OCI-LY3 (cell line): Measurements from ENCODE around the gene HOTAIR.

Source experiments
- H2AFZ ChIP-seq: fragments of 200-600, 300-600 bp; shearing (Covaris generic); 2 replicates; pipeline ENCODE4 v1.6.0; 2014; ENCODE audit warnings: antibody characterized with exemption, low read depth, low read length
- H3K27ac ChIP-seq: fragments of 200-600, 300-600 bp; sonication (generic); 2 replicates; pipeline ENCODE4 v1.5.1; 2014; ENCODE audit warnings: mild to moderate bottlenecking, low read length, moderate library complexity, mixed read lengths
- H3K27me3 ChIP-seq: fragments of 200-600, 300-600 bp; sonication (generic); 2 replicates; pipeline ENCODE4 v1.6.1; 2014; ENCODE audit warnings: low read depth, low read length, mixed read lengths
- H3K36me3 ChIP-seq: fragments of 200-600, 300-600 bp; sonication (generic); replicated peaks from 2 replicates; pipeline ENCODE3; 2014; ENCODE audit warnings: low read depth, low read length, mixed read lengths
- H3K4me1 ChIP-seq: fragments of 300-600, 200-600 bp; sonication (generic); 2 replicates; pipeline ENCODE4 v1.6.1; 2014; ENCODE audit warnings: low read length, mixed read lengths
- H3K4me2 ChIP-seq: fragments of 200-600, 300-600 bp; sonication (generic); 2 replicates; pipeline ENCODE4 v1.6.1; 2014; ENCODE audit warnings: low read length, mixed read lengths
- H3K4me3 ChIP-seq: fragments of 300-600, 200-600 bp; sonication (generic); 2 replicates; pipeline ENCODE4 v1.5.1; 2014; ENCODE audit warnings: antibody characterized with exemption, mild to moderate bottlenecking, low read length, moderate library complexity
- H3K79me2 ChIP-seq: fragments of 300-600, 200-600 bp; shearing (Covaris generic); 2 replicates; pipeline ENCODE4 v1.6.1; 2014; ENCODE audit warnings: mild to moderate bottlenecking, low read length, mixed read lengths
- H3K9ac ChIP-seq: fragments of 300-600, 200-600 bp; shearing (Covaris generic); 2 replicates; pipeline ENCODE4 v1.6.0; 2014; ENCODE audit warnings: mild to moderate bottlenecking, low read length, moderate library complexity
- H3K9me3 ChIP-seq: fragments of 200-600, 300-600 bp; shearing (Covaris generic); 2 replicates; pipeline ENCODE4 v1.6.1; 2014; ENCODE audit warnings: low read length, mixed read lengths; ENCODE audit not compliant: insufficient read depth
- H4K20me1 ChIP-seq: fragments of 200-600, 300-600 bp; sonication (generic); 2 replicates; pipeline ENCODE4 v1.6.1; 2016; ENCODE audit warnings: low read length, mixed read lengths; ENCODE audit not compliant: insufficient read depth
- CTCF ChIP-seq: fragments of 200-600, 300-600 bp; sonication (generic); IDR thresholded peaks from 2 replicates; pipeline ENCODE4 v1.5.1; 2014; ENCODE audit warnings: antibody characterized with exemption, low read length, low read depth
- EZH2phosphoT487 ChIP-seq: fragments of 200-600 bp; shearing (Covaris generic); IDR thresholded peaks from 2 replicates; pipeline ENCODE4 v1.6.1; 2018; ENCODE audit warnings: antibody characterized with exemption, mixed run types, low read depth

Gene HOTAIR

GRCh38 chr12:53980802-53981496 lies 6.2 kb upstream of the HOTAIR start:
- H3K27me3 ChIP-seq = 0 out of 2 replicates have a peak, but pooled peaks cover 5% of the 10 kb centered on the region
- H3K79me2 ChIP-seq = no peaks in the 10 kb centered on the region
- peak overlapping the region; percentile 78 for H3K4me2 ChIP-seq
- no peak for TF ChIP-seq EZH2phosphoT487
- no peak for TF ChIP-seq CTCF
- H3K9ac ChIP-seq = peak overlapping the region; percentile 23; the same call in 1 of the 2 replicates
- H4K20me1 ChIP-seq = no peaks in the 10 kb centered on the region
- peak overlapping the region; percentile 38; the same call in 1 of the 2 replicates for H3K27ac ChIP-seq
- peak overlapping the region; percentile 32; the same call in 1 of the 2 replicates for H2AFZ ChIP-seq
- H3K9me3 ChIP-seq = no peaks in the 10 kb centered on the region
- peak overlapping the region; percentile 56 for H3K4me3 ChIP-seq
- H3K4me1 ChIP-seq = peaks cover 44% of the 10 kb centered on the region
- no peaks in the 10 kb centered on the region for H3K36me3 ChIP-seq

GRCh38 chr12:53980104-53980801 lies 5.5 kb upstream of the HOTAIR start:
- peak overlapping the region; percentile 56 for H3K4me3 ChIP-seq
- 0 out of 2 replicates have a peak overlapping the region, but pooled peaks have one; percentile 38 for H3K27ac ChIP-seq
- 0 out of 2 replicates have a peak, but pooled peaks cover 5% of the 10 kb centered on the region for H3K27me3 ChIP-seq
- H3K9me3 ChIP-seq = no peaks in the 10 kb centered on the region
- TF ChIP-seq CTCF (no peak), EZH2phosphoT487 (no peak)
- no peaks in the 10 kb centered on the region for H3K79me2 ChIP-seq
- H3K36me3 ChIP-seq = no peaks in the 10 kb centered on the region
- H2AFZ ChIP-seq = 0 out of 2 replicates have a peak overlapping the region, but pooled peaks have one; percentile 32
- H4K20me1 ChIP-seq = no peaks in the 10 kb centered on the region
- peak overlapping the region; percentile 23; the same call in 1 of the 2 replicates for H3K9ac ChIP-seq
- H3K4me2 ChIP-seq = peak overlapping the region; percentile 78
- H3K4me1 ChIP-seq = peaks cover 42% of the 10 kb centered on the region

GRCh38 chr12:53978477-53979356 lies 4.0 kb upstream of the HOTAIR start:
- Histone ChIP-seq H2AFZ (no peak overlapping the region), H3K27me3 (0 out of 2 replicates have a peak, but pooled peaks cover 5% of the 10 kb centered on the region), H3K9me3 (no peaks in the 10 kb centered on the region), H4K20me1 (no peaks in the 10 kb centered on the region), H3K79me2 (no peaks in the 10 kb centered on the region), H3K27ac (no peak overlapping the region), H3K36me3 (no peaks in the 10 kb centered on the region), H3K4me1 (peaks cover 33% of the 10 kb centered on the region), H3K4me2 (no peak overlapping the region), H3K4me3 (no peak overlapping the region), H3K9ac (no peak overlapping the region)
- no peak for TF ChIP-seq CTCF
